IMR-90 (cell line): ENCODE results near the gene PPHLN1. TPM values are rescaled to one million over a fixed set of nuclear protein-coding genes. Genes with fewer than 3 reads are reported as not detected.

Experiments
- ATAC-seq: fragments of 200-7000 bp; cut with Tn5 transposase; 2 replicates; pipeline ENCODE4 v1.9.1; 2020; ENCODE audit warnings: low read depth, mild to moderate bottlenecking, moderate library complexity
- BruUV-seq: library from RNA; stranded (reverse); fragments of 400-500 nt; replicated peaks from 2 replicates; lab custom pipeline; 2021; lab: Mats Ljungman, UMichigan
- CTCF ChIA-PET: fragments of 300-600 bp; formaldehyde crosslinking; extraction: SDS; loops from one replicate; lab custom pipeline; 2021; ENCODE audit warnings: antibody characterized with exemption; lab: Yijun Ruan, JAX
- POLR2A ChIA-PET: fragments of 300-600 bp; sonication (Branson Sonifier 250); formaldehyde crosslinking; loops from one replicate; lab custom pipeline; 2022; ENCODE audit warnings: antibody characterized with exemption; ENCODE audit not compliant: unreplicated experiment; lab: Charles Lee
- DNase-seq: peaks from one replicate; pipeline ENCODE4 v3.0.0; 2013
- H2AFZ ChIP-seq: replicated peaks from 2 replicates; pipeline ENCODE3; 2013; ENCODE audit warnings: low read length, mild to moderate bottlenecking; ENCODE audit not compliant: poor library complexity
- H2AK5ac ChIP-seq: 2 replicates; pipeline ENCODE4 v1.6.1; 2013; ENCODE audit warnings: low read depth, low read length, inconsistent platforms
- H2AK9ac ChIP-seq: replicated peaks from 2 replicates; pipeline ENCODE3; 2013; ENCODE audit warnings: mild to moderate bottlenecking, low read depth, low read length, moderate library complexity; ENCODE audit not compliant: poor library complexity
- H2BK120ac ChIP-seq: 2 replicates; pipeline ENCODE4 v1.6.1; 2013; ENCODE audit warnings: low read depth, low read length, inconsistent platforms
- H2BK15ac ChIP-seq: 3 replicates; pipeline ENCODE4 v1.6.1; 2013; ENCODE audit warnings: low read depth, low read length, inconsistent platforms
- H2BK20ac ChIP-seq: 2 replicates; pipeline ENCODE4 v1.6.1; 2013; ENCODE audit warnings: low read depth, mild to moderate bottlenecking, inconsistent platforms, low read length, moderate library complexity
- H2BK5ac ChIP-seq: 2 replicates; pipeline ENCODE4 v1.6.1; 2013; ENCODE audit warnings: mild to moderate bottlenecking, low read depth, low read length, inconsistent platforms; ENCODE audit not compliant: poor library complexity, severe bottlenecking
- H3K14ac ChIP-seq: replicated peaks from 2 replicates; pipeline ENCODE4 v1.6.1; 2013; ENCODE audit warnings: low read depth, low read length, inconsistent platforms
- H3K18ac ChIP-seq: 2 replicates; pipeline ENCODE4 v1.6.1; 2013; ENCODE audit warnings: low read depth, low read length, control low read depth
- H3K23ac ChIP-seq: 2 replicates; pipeline ENCODE4 v1.6.1; 2013; ENCODE audit warnings: low read depth, low read length, inconsistent platforms
- H3K27ac ChIP-seq: 2 replicates; pipeline ENCODE4 v1.5.1; 2013; ENCODE audit warnings: mild to moderate bottlenecking, control low read depth, low read length; ENCODE audit not compliant: insufficient read depth
- H3K27me3 ChIP-seq: 2 replicates; pipeline ENCODE4 v1.6.1; 2013; ENCODE audit warnings: low read length; ENCODE audit not compliant: control insufficient read depth, insufficient read depth
- H3K36me3 ChIP-seq: 2 replicates; pipeline ENCODE4 v1.6.1; 2013; ENCODE audit warnings: low read length, mixed read lengths; ENCODE audit not compliant: control insufficient read depth, insufficient read depth
- H3K4ac ChIP-seq: 2 replicates; pipeline ENCODE4 v1.6.1; 2013; ENCODE audit warnings: low read depth, low read length, inconsistent platforms
- H3K4me1 ChIP-seq: 2 replicates; pipeline ENCODE4 v1.6.1; 2013; ENCODE audit warnings: low read length, mixed read lengths; ENCODE audit not compliant: control insufficient read depth, insufficient read depth
- H3K4me2 ChIP-seq: 2 replicates; pipeline ENCODE4 v1.6.1; 2013; ENCODE audit warnings: low read depth, mild to moderate bottlenecking, control low read depth, low read length, moderate library complexity
- H3K4me3 ChIP-seq: 2 replicates; pipeline ENCODE4 v1.5.1; 2013; ENCODE audit warnings: low read depth, mild to moderate bottlenecking, control low read depth, low read length, moderate library complexity; ENCODE audit not compliant: insufficient read depth
- H3K56ac ChIP-seq: 2 replicates; pipeline ENCODE4 v1.6.1; 2013; ENCODE audit warnings: low read length, inconsistent platforms; ENCODE audit not compliant: insufficient read depth; ENCODE audit errors: extremely low read depth
- H3K79me1 ChIP-seq, 2 experiments: 2 replicates each; pipeline ENCODE4 v1.6.1; 2013; ENCODE audit warnings: low read length in 2 of 2, inconsistent platforms in 1 of 2, low read depth in 1 of 2
- H3K9ac ChIP-seq: 2 replicates; pipeline ENCODE4 v1.6.1; 2013; ENCODE audit warnings: low read depth, low read length, control low read depth
- H3K9me1 ChIP-seq: 2 replicates; pipeline ENCODE4 v1.6.1; 2013; ENCODE audit warnings: low read length, inconsistent platforms; ENCODE audit not compliant: insufficient read depth
- H3K9me3 ChIP-seq: 2 replicates; pipeline ENCODE4 v1.6.1; 2013; ENCODE audit warnings: low read length; ENCODE audit not compliant: control insufficient read depth, insufficient read depth
- H4K20me1 ChIP-seq: 2 replicates; pipeline ENCODE4 v1.6.1; 2013; ENCODE audit warnings: low read length, inconsistent platforms; ENCODE audit not compliant: insufficient read depth
- H4K5ac ChIP-seq: 2 replicates; pipeline ENCODE4 v1.6.1; 2013; ENCODE audit warnings: mild to moderate bottlenecking, low read depth, low read length, control low read depth
- H4K8ac ChIP-seq, 2 experiments: 2 replicates each; pipeline ENCODE4 v1.6.1; 2013; ENCODE audit warnings: low read depth in 2 of 2, low read length in 2 of 2, control low read depth in 1 of 2, inconsistent platforms in 1 of 2
- H4K91ac ChIP-seq: 2 replicates; pipeline ENCODE4 v1.6.1; 2013; ENCODE audit warnings: low read depth, low read length, inconsistent platforms; ENCODE audit not compliant: insufficient read depth
- BHLHE40 ChIP-seq: fragments of 150-350 bp; IDR thresholded peaks from 2 replicates; pipeline ENCODE4 v1.6.1; 2016; ENCODE audit warnings: mild to moderate bottlenecking, low read depth, low read length
- CEBPB ChIP-seq: IDR thresholded peaks from 2 replicates; pipeline ENCODE4 v1.6.1; 2012; ENCODE audit warnings: low read depth, low read length, improper control_type of control experiment
- CHD1 ChIP-seq: IDR thresholded peaks from 2 replicates; pipeline ENCODE4 v1.6.1; 2012; ENCODE audit warnings: low read depth, low read length, improper control_type of control experiment
- CTCF ChIP-seq: conservative IDR thresholded peaks from 2 replicates; pipeline ENCODE4 v1.5.1; 2012; ENCODE audit warnings: mild to moderate bottlenecking, low read depth, low read length, improper control_type of control experiment
- ELK1 ChIP-seq: fragments of 150-350 bp; IDR thresholded peaks from 2 replicates; pipeline ENCODE4 v1.6.1; 2016; ENCODE audit warnings: low read depth, mild to moderate bottlenecking, low read length, moderate library complexity, borderline replicate concordance
- FOS ChIP-seq: fragments of 150-350 bp; IDR thresholded peaks from 2 replicates; pipeline ENCODE4 v1.6.1; 2016; ENCODE audit warnings: low read depth, low read length
- MAFK ChIP-seq: IDR thresholded peaks from 2 replicates; pipeline ENCODE4 v1.6.1; 2012; ENCODE audit warnings: low read depth, low read length, improper control_type of control experiment
- MAZ ChIP-seq: IDR thresholded peaks from 2 replicates; pipeline ENCODE4 v1.6.1; 2012; ENCODE audit warnings: low read depth, mild to moderate bottlenecking, low read length, improper control_type of control experiment, moderate library complexity, borderline replicate concordance
- MXI1 ChIP-seq: IDR thresholded peaks from 2 replicates; pipeline ENCODE4 v1.6.1; 2012; ENCODE audit warnings: low read depth, mild to moderate bottlenecking, low read length, moderate library complexity, borderline replicate concordance
- NFE2L2 ChIP-seq: fragments of 150-350 bp; IDR thresholded peaks from 2 replicates; pipeline ENCODE4 v1.6.1; 2016; ENCODE audit warnings: low read depth, mild to moderate bottlenecking, low read length
- POLR2A ChIP-seq: IDR thresholded peaks from 2 replicates; pipeline ENCODE4 v1.6.1; 2012; ENCODE audit warnings: mild to moderate bottlenecking, low read depth, low read length
- RAD21 ChIP-seq: IDR thresholded peaks from 2 replicates; pipeline ENCODE4 v1.6.1; 2012; ENCODE audit warnings: low read length, improper control_type of control experiment
- RCOR1 ChIP-seq: IDR thresholded peaks from 2 replicates; pipeline ENCODE4 v1.6.1; 2012; ENCODE audit warnings: mild to moderate bottlenecking, low read length, improper control_type of control experiment; ENCODE audit not compliant: insufficient replicate concordance
- RFX5 ChIP-seq: IDR thresholded peaks from 2 replicates; pipeline ENCODE4 v1.8.0; 2012; ENCODE audit warnings: low read depth, mild to moderate bottlenecking, low read length, moderate library complexity
- SMC3 ChIP-seq: fragments of 150-350 bp; IDR thresholded peaks from 2 replicates; pipeline ENCODE4 v1.6.1; 2016; ENCODE audit warnings: low read depth, mild to moderate bottlenecking, antibody characterized with exemption, low read length, moderate library complexity
- USF2 ChIP-seq: fragments of 150-350 bp; IDR thresholded peaks from 2 replicates; pipeline ENCODE4 v1.6.1; 2017; ENCODE audit warnings: mild to moderate bottlenecking, antibody characterized with exemption, low read length, low read depth
- WGBS, 2 experiments: methylation state at CpG; one replicate each; pipeline versions ENCODE4 v1.1.5 to v1.1.7; 2013; ENCODE audit warnings: missing lambda C conversion rate in 2 of 2; ENCODE audit not compliant: insufficient read length in 1 of 2; ENCODE audit errors: extremely low coverage in 2 of 2; 5-methylcytosine and 5-hydroxymethylcytosine counted together
- dilution Hi-C: fragments of 300-500 bp; cut with HindIII; formaldehyde crosslinking; loops from one replicate; pipeline ENCODE4 v1.14.3; 2018; ENCODE audit warnings: low sequenced_read_pairs; ENCODE audit not compliant: unreplicated experiment
- in situ Hi-C: fragments of 300-500 bp; cut with MboI; formaldehyde crosslinking; loops from 3 replicates; pipeline ENCODE4 v1.14.3; 2019; ENCODE audit warnings: low sequenced_read_pairs, inconsistent platforms, mixed read lengths
- intact Hi-C: fragments of 100-400 bp; cut with micrococcal nuclease; formaldehyde crosslinking; loops from 2 replicates; pipeline ENCODE4 v1.10.0; 2022
- polyA plus RNA-seq, 3 experiments: library from polyadenylated mRNA; depleted of rRNA; stranded (reverse); fragments of >200 nt; gene quantifications; 2 replicates each; pipeline ENCODE4 v1.2.3, GENCODE V29; 2012; ENCODE audit warnings: low replicate concordance in 1 of 3
- total RNA-seq: library from RNA; depleted of rRNA; stranded (reverse); fragments of >200 nt; gene quantifications from 2 replicates; pipeline ENCODE4 v1.2.3, GENCODE V29; 2012

Gene PPHLN1
- total and polyA plus RNA-seq, 2 of the 4 experiments (the other 2 are of a cell fraction) = 50.7 to 54.3 TPM

GRCh38 chr12:42442311-42442759, 116.4 kb downstream of the PPHLN1 start:
- H3K36me3 ChIP-seq = peaks cover 19% of the 10 kb centered on the region
- TF ChIP-seq CEBPB = no peak
- TF ChIP-seq MAFK = no peak
- no peak for TF ChIP-seq CHD1
- no peak for TF ChIP-seq BHLHE40
- no peak for TF ChIP-seq FOS
- TF ChIP-seq ELK1 = no peak
- TF ChIP-seq SMC3 = no peak
- no peak for TF ChIP-seq RFX5
- no peak for TF ChIP-seq NFE2L2
- no peak for TF ChIP-seq CTCF
- no peak for TF ChIP-seq RCOR1
- no peak for TF ChIP-seq MAZ
- TF ChIP-seq RAD21 = no peak
- no peak for TF ChIP-seq USF2
- no peak for TF ChIP-seq MXI1
- no peak for TF ChIP-seq POLR2A
- no peak overlapping the region for H2BK5ac ChIP-seq
- POLR2A ChIA-PET = no interaction called here
- H3K27me3 ChIP-seq = no peaks in the 10 kb centered on the region
- H2AK5ac ChIP-seq = no peak overlapping the region
- no peak overlapping the region for H4K91ac ChIP-seq
- no peak overlapping the region for H4K5ac ChIP-seq
- no peak overlapping the region for H2BK15ac ChIP-seq
- no TSS peak for BruUV-seq
- no peak overlapping the region for H2AFZ ChIP-seq
- intact Hi-C loops = no loop called here
- H4K20me1 ChIP-seq = no peaks in the 10 kb centered on the region
- no peaks in the 10 kb centered on the region for H3K9me1 ChIP-seq
- no peak overlapping the region for H3K56ac ChIP-seq
- H3K27ac ChIP-seq = no peak overlapping the region
- CTCF ChIA-PET = no interaction called here
- no peak overlapping the region for H3K9ac ChIP-seq
- H3K14ac ChIP-seq = no peak overlapping the region
- dilution Hi-C loops = no loop called here
- 0 out of 2 replicates have a peak, but pooled peaks cover 2% of the 10 kb centered on the region for H3K9me3 ChIP-seq
- H2AK9ac ChIP-seq = no peak overlapping the region
- no peak overlapping the region for H3K4me3 ChIP-seq
- DNase-seq (no peak), ATAC-seq (no peak)
- H3K18ac ChIP-seq = no peak overlapping the region
- H3K79me1 ChIP-seq = no peaks in the 10 kb centered on the region; a peak in 1 of 4 replicates
- H3K4ac ChIP-seq = no peak overlapping the region
- no peak overlapping the region for H4K8ac ChIP-seq
- no peaks in the 10 kb centered on the region; the same call in 1 of the 2 replicates for H3K4me1 ChIP-seq
- no peak overlapping the region for H3K23ac ChIP-seq
- 87% methylated on average over 3 of the region's 19 CpGs; no CpG with 5 or more reads in 1 of the 2 experiments for WGBS, 2 experiments
- in situ Hi-C loops = no loop called here
- H3K4me2 ChIP-seq = no peak overlapping the region
- no peak overlapping the region for H2BK120ac ChIP-seq
- no peak overlapping the region for H2BK20ac ChIP-seq
